GM19043 (cell line): Measurements from ENCODE around the gene ANKRD44.
"Not testable (repeated sequence)": the region's sequence is repeated elsewhere in the genome, so short reads cannot be mapped to it uniquely, and the experiment has no call there.

Experiments
- ATAC-seq: cut with Tn5 transposase; IDR thresholded peaks from one replicate; pipeline ENCODE4 v1.9.1; 2021; ENCODE audit warnings: low read depth; ENCODE audit not compliant: unreplicated experiment

The ANKRD44 gene

GRCh38 chr2:197088694-197089093 is 221.9 kb downstream of the ANKRD44 start:
- no peak for ATAC-seq

- no peak for ATAC-seq
Measured at GRCh38 chr2:197086500-197086899, 224.1 kb downstream of the ANKRD44 start.

- ATAC-seq: no peak
Measured at GRCh38 chr2:197085665-197086064, 224.9 kb downstream of the ANKRD44 start.

- ATAC-seq: no peak
Measured at GRCh38 chr2:197081294-197081693, 229.3 kb downstream of the ANKRD44 start.

- no peak for ATAC-seq
Measured at GRCh38 chr2:197080578-197081216, 229.9 kb downstream of the ANKRD44 start.

- ATAC-seq: no peak
Measured at GRCh38 chr2:197079832-197080555, 230.6 kb downstream of the ANKRD44 start.

GRCh38 chr2:197079414-197079813 is 231.2 kb downstream of the ANKRD44 start:
- ATAC-seq: no peak

- no peak for ATAC-seq
Measured at GRCh38 chr2:197078535-197078934, 232.0 kb downstream of the ANKRD44 start.

- ATAC-seq: no peak
Measured at GRCh38 chr2:197077336-197077735, 233.2 kb downstream of the ANKRD44 start.

- ATAC-seq: no peak
Measured at GRCh38 chr2:197076652-197077051, 233.9 kb downstream of the ANKRD44 start.

- no peak for ATAC-seq
Measured at GRCh38 chr2:197075754-197076337, 234.7 kb downstream of the ANKRD44 start.

- ATAC-seq: no peak
Measured at GRCh38 chr2:197075281-197075680, 235.3 kb downstream of the ANKRD44 start.

GRCh38 chr2:197073701-197074433 is 236.7 kb downstream of the ANKRD44 start:
- no peak for ATAC-seq

- ATAC-seq: no peak
Measured at GRCh38 chr2:197073270-197073669, 237.3 kb downstream of the ANKRD44 start.

GRCh38 chr2:197072533-197072932 is 238.0 kb downstream of the ANKRD44 start:
- ATAC-seq: no peak

- no peak for ATAC-seq
Measured at GRCh38 chr2:197071790-197072436, 238.7 kb downstream of the ANKRD44 start.

- no peak for ATAC-seq
Measured at GRCh38 chr2:197071213-197071612, 239.4 kb downstream of the ANKRD44 start.

GRCh38 chr2:197069958-197070357 is 240.6 kb downstream of the ANKRD44 start:
- no peak for ATAC-seq

- ATAC-seq: not testable (repeated sequence)
Measured at GRCh38 chr2:197062574-197062973, 248.0 kb downstream of the ANKRD44 start.

GRCh38 chr2:197059477-197059876 is 251.1 kb downstream of the ANKRD44 start:
- ATAC-seq: no peak
